ENCODE results near the gene UXS1.

DNA sequence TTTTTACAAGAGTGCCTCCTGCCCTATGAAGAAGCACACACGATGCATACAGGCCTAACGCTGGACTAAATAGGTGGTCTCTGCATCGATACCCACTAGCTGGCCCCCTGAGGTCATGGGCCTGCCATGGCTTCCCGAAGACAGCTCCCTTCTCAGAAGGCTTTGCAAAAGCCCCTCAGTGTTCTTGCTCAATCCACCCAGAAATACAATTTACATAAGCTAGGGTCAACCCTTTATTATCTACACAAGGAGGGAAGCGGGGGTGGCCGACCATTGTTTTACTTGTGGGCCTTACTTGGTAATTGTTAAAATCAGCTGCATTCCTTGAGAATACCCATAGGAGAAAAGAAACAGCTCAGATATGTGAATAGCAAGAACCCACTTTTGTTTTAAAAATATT lies 28.5 kb downstream of the UXS1 start:
- TF ChIP-seq, protein P1, sequence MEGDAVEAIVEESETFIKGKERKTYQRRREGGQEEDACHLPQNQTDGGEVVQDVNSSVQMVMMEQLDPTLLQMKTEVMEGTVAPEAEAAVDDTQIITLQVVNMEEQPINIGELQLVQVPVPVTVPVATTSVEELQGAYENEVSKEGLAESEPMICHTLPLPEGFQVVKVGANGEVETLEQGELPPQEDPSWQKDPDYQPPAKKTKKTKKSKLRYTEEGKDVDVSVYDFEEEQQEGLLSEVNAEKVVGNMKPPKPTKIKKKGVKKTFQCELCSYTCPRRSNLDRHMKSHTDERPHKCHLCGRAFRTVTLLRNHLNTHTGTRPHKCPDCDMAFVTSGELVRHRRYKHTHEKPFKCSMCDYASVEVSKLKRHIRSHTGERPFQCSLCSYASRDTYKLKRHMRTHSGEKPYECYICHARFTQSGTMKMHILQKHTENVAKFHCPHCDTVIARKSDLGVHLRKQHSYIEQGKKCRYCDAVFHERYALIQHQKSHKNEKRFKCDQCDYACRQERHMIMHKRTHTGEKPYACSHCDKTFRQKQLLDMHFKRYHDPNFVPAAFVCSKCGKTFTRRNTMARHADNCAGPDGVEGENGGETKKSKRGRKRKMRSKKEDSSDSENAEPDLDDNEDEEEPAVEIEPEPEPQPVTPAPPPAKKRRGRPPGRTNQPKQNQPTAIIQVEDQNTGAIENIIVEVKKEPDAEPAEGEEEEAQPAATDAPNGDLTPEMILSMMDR (IDR thresholded peaks at IDR 0.05) = no peak
- no peak for TF ChIP-seq POLR2A (IDR thresholded peaks at IDR 0.05)
